Limb (tissue), 2 donors: Measurements from ENCODE around the gene IRF3.

Source experiments
- DNase-seq, 2 donors: peaks; one replicate each; pipeline ENCODE4 v3.0.0-alpha.2; 2016; ENCODE audit errors: extremely low spot score in 2 of 2

Gene IRF3

GRCh38 chr19:49687566-49688316, 22.1 kb upstream of the IRF3 start:
- DNase-seq = no peak

- no peak for DNase-seq
These were observed 21.5 kb upstream of the IRF3 start for GRCh38 chr19:49687150-49687549.

GRCh38 chr19:49686503-49687088, 20.9 kb upstream of the IRF3 start:
- DNase-seq = no peak

- DNase-seq = no peak
These were observed 20.2 kb upstream of the IRF3 start for GRCh38 chr19:49685845-49686332.

GRCh38 chr19:49684983-49685553, 19.4 kb upstream of the IRF3 start:
- DNase-seq = no peak

GRCh38 chr19:49684251-49684982, 18.8 kb upstream of the IRF3 start:
- DNase-seq = no peak

- DNase-seq = no peak
These were observed 18.2 kb upstream of the IRF3 start for GRCh38 chr19:49683814-49684250.

GRCh38 chr19:49682274-49682673, 16.6 kb upstream of the IRF3 start:
- DNase-seq = no peak

- DNase-seq = no peak
These were observed 16.2 kb upstream of the IRF3 start for GRCh38 chr19:49681830-49682229.

- DNase-seq = peak; percentile 96 to 98
These were observed 15.0 kb upstream of the IRF3 start for GRCh38 chr19:49680421-49681351.

- DNase-seq = no peak
These were observed 14.2 kb upstream of the IRF3 start for GRCh38 chr19:49679771-49680413.

- DNase-seq = no peak
These were observed 13.5 kb upstream of the IRF3 start for GRCh38 chr19:49678985-49679770.

GRCh38 chr19:49677901-49678674, 12.4 kb upstream of the IRF3 start:
- peak; percentile 60 to 93 for DNase-seq

- DNase-seq = peak in 1 of 2 donors; percentile 86
These were observed 11.7 kb upstream of the IRF3 start, which contains the start of gene PRMT1 for GRCh38 chr19:49677231-49677900. PRMT1 (plus strand) TSS chr19:49677271; CDS start chr19:49677281, 10 bp downstream.

GRCh38 chr19:49676784-49677230, 11.2 kb upstream of the IRF3 start:
- peak; percentile 100 for DNase-seq

- no peak for DNase-seq
These were observed 10.6 kb upstream of the IRF3 start for GRCh38 chr19:49676136-49676783.

GRCh38 chr19:49672131-49672919, 6.7 kb upstream of the IRF3 start:
- DNase-seq = peak; percentile 68 to 80
